ENCODE data around the gene INO80B. TPM values are rescaled to one million over a fixed set of nuclear protein-coding genes. Genes with fewer than 3 reads are reported as not detected.
"Not testable (repeated sequence)": the region's sequence is repeated elsewhere in the genome, so short reads cannot be mapped to it uniquely, and the experiment has no call there.

The INO80B gene
- total and polyA plus RNA-seq, 2 donors (not counting 1 experiment from before 2014, with no cell fraction given) = 6.9 to 13.0 TPM

DNA sequence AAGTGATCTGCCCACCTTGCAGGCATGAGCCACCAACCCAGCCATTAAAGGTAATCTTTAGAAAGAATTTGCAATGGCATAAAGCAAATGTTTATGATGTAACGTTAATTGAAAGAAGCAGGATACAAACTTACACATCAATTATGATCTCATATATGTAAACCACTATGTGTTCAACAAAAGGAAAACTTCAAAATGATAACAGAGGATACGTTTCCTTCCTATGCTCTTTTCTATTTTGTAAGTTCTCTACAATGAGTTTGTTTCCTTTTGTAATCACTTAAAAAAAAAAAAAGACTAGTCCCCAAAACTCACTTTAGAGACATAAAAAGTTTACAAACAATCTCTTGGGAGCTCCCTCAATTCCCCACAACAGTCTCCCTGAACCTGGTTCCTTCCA is 34.9 kb upstream of the INO80B start:
- H3K27ac ChIP-seq (ENCODE audit: insufficient read depth, low read length) = no peak overlapping the region
- H3K4me1 ChIP-seq (ENCODE audit: control insufficient read depth, extremely low read depth, insufficient read depth, low read length) = peaks cover 8% of the 10 kb centered on the region
- H3K36me3 ChIP-seq (ENCODE audit: control insufficient read depth, insufficient read depth, low read length) = no peaks in the 10 kb centered on the region
- no peaks in the 10 kb centered on the region for H3K27me3 ChIP-seq (ENCODE audit: control insufficient read depth, insufficient read depth, low read length)
- H3K9me3 ChIP-seq (ENCODE audit: control insufficient read depth, insufficient read depth, low read depth, low read length) = no peaks in the 10 kb centered on the region
- no peak for DNase-seq (ENCODE audit: low read depth in 2 of 2)
- no peaks in the 10 kb centered on the region for H4K20me1 ChIP-seq (ENCODE audit: control insufficient read depth, extremely low read depth, insufficient read depth, low read length)
- H3K4me2 ChIP-seq (ENCODE audit: extremely low read depth, insufficient read depth, low read length) = no peak overlapping the region
- no peak overlapping the region for H3K4me3 ChIP-seq (replicated peaks in 1 of 4; ENCODE audit: control extremely low read depth in 1 of 4, insufficient read depth in 1 of 4, low read depth in 3 of 4, low read length in 4 of 4)
- TF ChIP-seq EZH2 (IDR thresholded peaks at IDR 0.05; ENCODE audit: low read length, missing control alignments) = no peak
- TF ChIP-seq, protein P1, sequence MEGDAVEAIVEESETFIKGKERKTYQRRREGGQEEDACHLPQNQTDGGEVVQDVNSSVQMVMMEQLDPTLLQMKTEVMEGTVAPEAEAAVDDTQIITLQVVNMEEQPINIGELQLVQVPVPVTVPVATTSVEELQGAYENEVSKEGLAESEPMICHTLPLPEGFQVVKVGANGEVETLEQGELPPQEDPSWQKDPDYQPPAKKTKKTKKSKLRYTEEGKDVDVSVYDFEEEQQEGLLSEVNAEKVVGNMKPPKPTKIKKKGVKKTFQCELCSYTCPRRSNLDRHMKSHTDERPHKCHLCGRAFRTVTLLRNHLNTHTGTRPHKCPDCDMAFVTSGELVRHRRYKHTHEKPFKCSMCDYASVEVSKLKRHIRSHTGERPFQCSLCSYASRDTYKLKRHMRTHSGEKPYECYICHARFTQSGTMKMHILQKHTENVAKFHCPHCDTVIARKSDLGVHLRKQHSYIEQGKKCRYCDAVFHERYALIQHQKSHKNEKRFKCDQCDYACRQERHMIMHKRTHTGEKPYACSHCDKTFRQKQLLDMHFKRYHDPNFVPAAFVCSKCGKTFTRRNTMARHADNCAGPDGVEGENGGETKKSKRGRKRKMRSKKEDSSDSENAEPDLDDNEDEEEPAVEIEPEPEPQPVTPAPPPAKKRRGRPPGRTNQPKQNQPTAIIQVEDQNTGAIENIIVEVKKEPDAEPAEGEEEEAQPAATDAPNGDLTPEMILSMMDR (conservative IDR thresholded peaks at IDR 0.05 in 1 of 2, IDR thresholded peaks at IDR 0.05 in 1 of 2; ENCODE audit: low read depth in 1 of 2, low read length in 2 of 2) = no peak
- H2AFZ ChIP-seq (ENCODE audit: low read length) = no peak overlapping the region
- H3K9ac ChIP-seq (ENCODE audit: insufficient read depth, low read length) = no peak overlapping the region
- H3K79me2 ChIP-seq (ENCODE audit: control insufficient read depth, insufficient read depth, low read length) = no peaks in the 10 kb centered on the region

DNA sequence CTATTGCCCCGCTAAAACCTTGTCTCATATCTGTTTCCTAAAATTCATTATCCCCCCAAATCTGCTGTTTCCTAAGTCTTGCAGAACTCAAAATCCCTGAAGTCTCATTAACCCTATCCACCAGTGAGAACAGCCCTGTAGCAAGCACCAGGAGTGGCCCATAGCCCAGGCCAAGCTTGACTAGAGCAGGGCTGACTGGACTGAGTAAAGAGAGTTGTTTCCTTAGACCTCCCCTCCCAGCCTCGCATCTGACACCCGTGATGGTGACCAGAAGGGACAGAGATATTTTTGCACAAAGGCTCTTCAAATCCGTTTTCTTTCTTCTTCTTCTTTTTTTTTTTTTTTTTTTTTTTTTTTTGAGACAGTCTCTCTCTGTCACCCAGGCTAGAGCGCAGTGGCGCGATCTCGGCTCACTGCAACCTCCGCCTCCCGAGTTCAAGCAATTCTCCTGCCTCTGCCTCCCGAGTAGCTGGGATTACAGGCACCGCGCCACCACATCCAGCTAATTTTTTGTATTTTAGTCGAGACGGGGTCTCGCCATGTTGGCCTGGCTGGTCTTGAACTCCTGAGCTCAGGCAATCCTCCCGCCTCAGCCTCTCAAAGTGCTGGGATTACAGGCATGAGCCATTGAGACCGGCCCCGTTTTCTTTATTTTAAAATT is 34.3 kb upstream of the INO80B start:
- peak overlapping the region in 3 of 4 experiments; percentile 75 to 94 (median 92) for H3K4me3 ChIP-seq (replicated peaks in 1 of 4; ENCODE audit: control extremely low read depth in 1 of 4, insufficient read depth in 1 of 4, low read depth in 3 of 4, low read length in 4 of 4)
- peak overlapping the region; percentile 77 for H3K4me2 ChIP-seq (ENCODE audit: extremely low read depth, insufficient read depth, low read length)
- not testable (repeated sequence) for H3K27ac ChIP-seq (ENCODE audit: insufficient read depth, low read length); H4K20me1 ChIP-seq (ENCODE audit: control insufficient read depth, extremely low read depth, insufficient read depth, low read length); H3K9me3 ChIP-seq (ENCODE audit: control insufficient read depth, insufficient read depth, low read depth, low read length); H3K27me3 ChIP-seq (ENCODE audit: control insufficient read depth, insufficient read depth, low read length); H3K4me1 ChIP-seq (ENCODE audit: control insufficient read depth, extremely low read depth, insufficient read depth, low read length); H3K9ac ChIP-seq (ENCODE audit: insufficient read depth, low read length); H2AFZ ChIP-seq (ENCODE audit: low read length); H3K79me2 ChIP-seq (ENCODE audit: control insufficient read depth, insufficient read depth, low read length); DNase-seq (ENCODE audit: low read depth in 2 of 2); H3K36me3 ChIP-seq (ENCODE audit: control insufficient read depth, insufficient read depth, low read length)

DNA sequence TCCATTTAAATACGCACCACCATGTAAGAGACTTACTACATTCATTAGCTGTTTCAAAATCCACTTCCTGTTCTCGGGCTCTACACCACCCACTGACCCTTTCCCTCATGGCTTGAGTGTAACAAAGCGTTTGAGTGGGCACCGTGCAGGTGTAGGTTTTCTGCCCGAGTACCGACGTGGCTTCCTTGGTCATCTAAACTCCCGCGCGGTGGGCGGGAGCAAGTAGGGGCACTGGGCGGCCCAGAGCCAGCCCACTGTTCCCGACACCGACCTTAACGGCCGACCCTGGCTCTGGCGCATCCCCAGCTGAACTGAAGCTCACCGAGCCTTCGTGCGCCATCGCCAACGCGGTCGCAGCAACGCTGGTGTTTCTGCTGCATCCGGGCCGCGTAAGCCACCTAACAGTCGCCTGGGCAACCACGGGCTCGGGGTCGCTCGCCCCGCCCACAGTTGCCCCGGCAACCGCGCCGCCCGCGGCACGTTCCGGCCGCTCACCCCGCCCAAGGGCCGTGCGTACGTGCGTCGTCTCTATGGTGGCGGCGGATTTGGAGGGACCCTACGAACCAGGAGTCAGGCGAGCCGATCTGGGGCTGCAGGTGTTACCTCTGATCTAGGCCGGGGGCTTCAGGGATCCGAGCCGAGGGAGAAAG is 33.5 kb upstream of the INO80B start, which contains the start of the genes C2orf81 and WDR54:
C2orf81 (minus strand) TSS at position 399 of the 650 bp plus-strand sequence; CDS start at position 340, 59 bp downstream.
WDR54 (plus strand) TSS at position 510 of the 650 bp plus-strand sequence. CDS start 424 bp downstream, outside the sequence.
- peak within 1 kb of the TSS; percentile 84 to 94 (median 90) for H3K4me3 ChIP-seq (replicated peaks in 1 of 4; ENCODE audit: control extremely low read depth in 1 of 4, insufficient read depth in 1 of 4, low read depth in 3 of 4, low read length in 4 of 4)
- no peaks in the 10 kb centered on the region for H3K79me2 ChIP-seq (ENCODE audit: control insufficient read depth, insufficient read depth, low read length)
- no peaks in the 10 kb centered on the region for H3K9me3 ChIP-seq (ENCODE audit: control insufficient read depth, insufficient read depth, low read depth, low read length)
- H3K4me2 ChIP-seq (ENCODE audit: extremely low read depth, insufficient read depth, low read length) = peak within 1 kb of the TSS; percentile 90
- peaks cover 3% of the 10 kb centered on the region for H3K36me3 ChIP-seq (ENCODE audit: control insufficient read depth, insufficient read depth, low read length)
- H2AFZ ChIP-seq (ENCODE audit: low read length) = peak within 1 kb of the TSS; percentile 92
- no peaks in the 10 kb centered on the region for H4K20me1 ChIP-seq (ENCODE audit: control insufficient read depth, extremely low read depth, insufficient read depth, low read length)
- peak within 1 kb of the TSS; percentile 95 for H3K27ac ChIP-seq (ENCODE audit: insufficient read depth, low read length)
- H3K27me3 ChIP-seq (ENCODE audit: control insufficient read depth, insufficient read depth, low read length) = no peaks in the 10 kb centered on the region
- peak within 1 kb of the TSS; percentile 78 for H3K9ac ChIP-seq (ENCODE audit: insufficient read depth, low read length)
- peak; percentile 80 to 81 for DNase-seq (ENCODE audit: low read depth in 2 of 2)
- peaks cover 2% of the 10 kb centered on the region for H3K4me1 ChIP-seq (ENCODE audit: control insufficient read depth, extremely low read depth, insufficient read depth, low read length)
- TF ChIP-seq EZH2 (IDR thresholded peaks at IDR 0.05; ENCODE audit: low read length, missing control alignments) = no peak
- TF ChIP-seq, protein P1 (conservative IDR thresholded peaks at IDR 0.05 in 1 of 2, IDR thresholded peaks at IDR 0.05 in 1 of 2; ENCODE audit: low read depth in 1 of 2, low read length in 2 of 2) = no peak

All from fibroblast of lung (primary cell).